ENCODE results near the gene TBX4.
"Not testable (repeated sequence)": the region's sequence is repeated elsewhere in the genome, so short reads cannot be mapped to it uniquely, and the experiment has no call there.

TBX4 gene

DNA sequence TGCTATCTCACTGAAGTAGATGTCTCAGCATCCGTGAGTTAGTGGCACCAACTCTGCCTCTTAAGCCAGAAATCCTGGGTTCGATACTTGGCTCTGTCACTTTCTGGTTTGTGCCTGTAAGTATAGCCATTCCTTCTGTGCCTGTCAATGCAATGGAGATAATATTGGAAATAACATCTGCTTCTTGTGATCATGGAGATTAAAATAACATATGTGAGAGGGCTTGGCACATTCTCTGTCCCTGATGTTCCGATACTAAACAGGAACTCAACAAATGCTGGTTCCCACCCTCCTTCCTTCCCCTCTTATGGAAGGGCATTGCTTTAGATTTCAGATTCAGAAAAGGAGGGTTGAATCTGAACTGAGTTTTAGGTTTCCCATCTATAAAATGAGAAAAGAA, 39.8 kb downstream of the TBX4 start:
- intact Hi-C loops (cut with DNase I) = no loop called here
- DNase-seq = no peak

DNA sequence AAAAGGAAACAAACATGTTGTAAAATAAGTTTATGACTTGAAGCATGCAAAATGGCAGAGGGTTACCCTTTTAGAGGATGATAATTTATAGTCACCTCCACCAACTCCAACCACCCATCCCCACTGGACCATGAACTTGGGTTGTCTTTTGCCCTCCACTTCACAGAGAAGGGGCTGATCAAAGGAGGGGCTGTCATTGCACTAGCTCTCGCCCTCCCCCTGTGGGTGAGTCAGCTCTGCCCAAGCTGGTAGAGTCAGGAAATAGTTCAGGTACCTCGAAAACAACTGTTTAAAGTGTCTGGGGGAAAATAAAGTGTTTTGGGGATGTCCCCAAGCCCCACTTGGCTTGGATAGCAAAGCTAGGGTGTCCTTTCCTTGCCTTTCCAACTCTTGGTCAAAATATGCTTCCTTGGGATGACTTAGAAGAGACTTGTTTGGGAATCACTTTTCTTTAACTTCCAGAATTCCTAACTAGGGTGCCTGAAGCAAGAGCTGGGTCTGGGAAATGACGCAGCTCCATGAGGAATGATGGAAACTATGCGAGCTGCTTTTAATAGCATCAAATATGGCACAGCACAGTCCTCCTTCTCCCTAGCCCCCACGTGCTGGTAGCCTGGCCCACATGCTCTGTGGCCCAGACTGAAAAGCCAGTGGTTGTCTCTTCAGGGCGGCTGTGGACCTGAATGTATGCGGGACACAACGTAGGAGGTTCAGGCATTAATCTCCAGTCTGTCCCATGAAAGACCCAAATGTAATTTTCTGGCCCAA, 40.7 kb downstream of the TBX4 start:
- no peak for DNase-seq
- intact Hi-C loops (cut with DNase I) = no loop called here

DNA sequence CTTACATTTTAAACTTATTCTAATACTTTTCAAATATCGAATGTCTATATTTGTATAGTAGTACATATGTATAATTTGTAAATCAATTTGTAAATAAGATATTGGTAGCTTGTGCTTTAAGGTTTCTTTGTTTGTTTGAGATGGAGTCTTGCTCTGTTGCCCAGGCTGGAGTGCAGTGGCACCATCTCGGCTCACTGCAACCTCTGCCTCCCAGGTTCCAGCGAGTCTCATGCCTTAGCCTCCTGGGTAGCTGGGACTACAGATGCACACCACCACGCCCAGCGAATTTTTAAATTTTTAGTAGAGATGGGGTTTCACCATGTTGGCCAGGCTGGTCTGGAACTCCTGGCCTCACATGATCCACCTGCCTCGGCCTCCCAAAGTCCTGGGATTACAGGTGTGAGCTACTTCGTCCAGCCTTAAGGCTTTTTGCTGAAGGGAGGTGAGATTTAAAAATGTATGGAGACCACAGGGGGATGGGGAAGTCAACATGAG, 41.7 kb downstream of the TBX4 start:
- intact Hi-C loops (cut with DNase I); DNase-seq: not testable (repeated sequence)

DNA sequence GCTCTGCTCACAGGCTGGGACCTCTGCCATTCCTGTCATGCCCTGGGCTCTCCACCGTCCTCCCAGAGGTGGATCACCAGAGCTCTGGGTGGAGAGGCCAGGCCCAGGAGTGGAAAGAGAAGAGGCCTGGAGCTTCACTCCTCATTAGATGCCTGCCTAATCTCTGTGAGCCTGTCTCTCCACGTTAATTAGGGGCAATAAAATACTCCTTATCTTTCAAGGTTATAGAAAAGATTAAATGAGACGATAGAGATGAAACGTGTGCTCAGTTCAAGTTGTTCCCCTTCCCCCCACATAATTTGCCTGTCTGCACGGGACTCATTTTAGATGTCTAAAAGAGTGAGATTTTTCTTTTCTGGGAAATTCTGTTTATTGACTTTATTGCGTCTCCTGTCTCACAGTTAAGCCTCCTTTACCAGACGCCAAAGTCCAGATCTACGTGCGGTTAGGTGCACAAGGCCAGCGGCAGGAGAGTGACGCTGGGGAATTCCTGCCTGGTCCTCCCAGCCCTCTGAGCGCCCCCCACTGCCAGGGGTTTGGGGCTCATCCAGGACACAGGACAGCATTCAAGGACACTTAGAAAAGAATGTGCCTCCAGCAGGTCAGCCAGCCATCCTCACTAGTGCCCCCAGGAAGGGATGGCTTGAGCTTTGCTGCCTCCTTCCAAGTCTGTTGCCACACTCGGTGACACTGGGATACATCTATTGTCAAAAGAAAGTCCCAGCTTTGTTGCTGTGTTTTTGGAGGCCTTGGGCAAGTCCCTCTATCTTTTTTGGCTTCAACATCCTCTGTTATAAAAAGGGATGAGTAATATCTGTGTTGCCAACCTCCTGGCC, 42.3 kb downstream of the TBX4 start:
- intact Hi-C loops (cut with DNase I) = no loop called here
- DNase-seq = no peak

DNA sequence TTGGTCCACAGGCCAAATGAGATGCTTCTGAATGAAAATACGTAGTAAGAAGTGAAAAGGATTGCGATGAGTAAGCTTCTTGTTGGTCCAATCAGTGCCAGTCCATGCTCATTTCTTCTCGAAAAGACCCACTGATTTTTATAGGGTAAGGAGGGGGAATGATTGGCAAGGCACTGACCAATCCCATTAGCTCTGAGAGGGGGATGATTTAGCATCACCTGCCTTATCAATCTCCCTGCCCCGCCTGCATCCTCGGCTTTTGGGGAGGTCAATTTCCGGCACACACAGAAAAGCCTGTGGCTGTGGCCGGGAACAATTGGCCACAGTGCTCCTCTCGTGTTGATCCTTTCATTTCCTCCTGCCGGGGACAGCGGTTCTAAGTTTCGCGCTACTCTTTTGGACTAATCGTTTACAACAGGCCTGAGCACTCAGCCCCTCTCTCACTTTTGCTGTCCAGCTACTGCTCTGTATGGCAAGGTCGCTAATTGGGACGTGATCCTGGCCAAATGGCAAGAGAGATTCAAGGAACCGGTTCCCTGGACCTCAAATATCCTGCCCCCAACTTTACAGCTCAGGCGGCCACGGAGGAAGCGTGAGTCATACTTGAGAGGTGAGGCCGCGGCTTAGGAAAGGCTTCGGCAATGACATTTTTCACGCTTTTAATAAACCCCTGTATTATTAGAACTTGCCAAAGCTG, 43.1 kb downstream of the TBX4 start:
- no peak for DNase-seq
- intact Hi-C loops (cut with DNase I) = no loop called here

DNA sequence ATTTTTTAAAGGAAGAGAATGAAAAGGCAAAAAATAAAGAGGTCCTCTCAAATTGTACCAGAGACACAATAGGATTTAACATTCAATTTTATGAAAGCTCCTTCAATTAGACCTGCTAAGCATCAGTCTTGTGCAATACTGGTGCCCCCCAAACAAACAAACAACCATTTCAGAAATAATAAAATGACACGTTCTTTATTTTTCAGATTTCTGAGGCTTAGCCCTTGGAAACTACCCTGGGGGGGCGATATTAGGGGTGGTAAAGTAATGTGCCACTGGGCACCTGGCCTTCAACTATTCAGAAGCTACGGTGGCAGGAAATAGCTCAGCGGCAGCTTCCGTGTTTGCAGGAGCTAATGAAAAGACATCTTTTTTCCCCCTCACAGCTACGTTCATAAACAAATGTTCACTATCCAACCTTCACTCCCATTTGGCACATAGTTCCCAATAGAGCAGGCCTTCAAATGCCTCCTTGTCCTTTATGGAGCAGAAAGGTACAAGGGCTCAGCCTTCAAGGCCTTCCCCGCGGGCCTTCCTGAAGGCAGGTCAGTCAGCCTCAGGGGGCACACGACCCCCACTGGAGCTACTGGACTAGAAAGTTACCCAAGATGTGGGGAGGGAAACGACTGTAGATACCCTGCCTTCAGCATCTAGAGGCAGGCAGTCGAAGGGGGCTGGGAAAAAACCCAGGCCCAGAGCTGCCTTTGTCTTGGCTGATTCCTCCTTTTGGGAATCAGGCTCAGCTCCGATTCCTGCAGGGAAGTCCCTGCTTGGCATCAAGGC, 44.1 kb downstream of the TBX4 start:
- DNase-seq = no peak
- intact Hi-C loops (cut with DNase I) = no loop called here

DNA sequence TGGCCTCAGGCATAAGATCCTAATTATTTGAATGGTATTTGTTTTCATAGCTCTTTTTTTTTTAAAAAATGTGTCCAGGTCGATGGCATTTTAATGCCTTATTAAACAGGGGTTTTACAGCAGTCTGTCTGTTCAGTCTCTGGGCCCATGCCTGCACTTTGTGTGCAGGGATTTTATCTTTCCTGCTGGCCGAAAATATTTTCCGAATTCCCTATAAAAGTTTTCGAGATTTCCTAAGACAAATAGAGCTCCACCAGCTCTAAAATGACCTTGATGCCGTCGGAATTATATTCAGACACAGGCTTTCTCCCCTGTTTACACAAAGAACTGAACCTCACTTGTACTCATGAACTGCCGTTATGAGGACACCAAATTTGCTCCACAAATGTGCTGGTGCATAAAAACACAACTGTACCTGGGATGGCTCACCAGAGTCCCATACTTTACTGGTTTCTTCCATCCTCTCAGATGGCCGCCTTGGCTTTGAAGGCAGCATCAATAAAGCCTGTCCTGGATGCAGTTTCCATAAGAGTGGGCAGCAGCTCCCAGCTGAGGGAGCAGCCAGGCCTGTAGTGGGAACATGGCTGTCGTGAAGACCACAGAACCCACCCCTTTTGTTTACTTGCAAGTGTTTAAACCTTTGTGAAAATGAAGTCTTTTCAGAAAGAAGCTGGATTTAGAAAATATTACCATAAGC, 44.9 kb downstream of the TBX4 start:
- intact Hi-C loops (cut with DNase I) = no loop called here
- no peak for DNase-seq

DNA sequence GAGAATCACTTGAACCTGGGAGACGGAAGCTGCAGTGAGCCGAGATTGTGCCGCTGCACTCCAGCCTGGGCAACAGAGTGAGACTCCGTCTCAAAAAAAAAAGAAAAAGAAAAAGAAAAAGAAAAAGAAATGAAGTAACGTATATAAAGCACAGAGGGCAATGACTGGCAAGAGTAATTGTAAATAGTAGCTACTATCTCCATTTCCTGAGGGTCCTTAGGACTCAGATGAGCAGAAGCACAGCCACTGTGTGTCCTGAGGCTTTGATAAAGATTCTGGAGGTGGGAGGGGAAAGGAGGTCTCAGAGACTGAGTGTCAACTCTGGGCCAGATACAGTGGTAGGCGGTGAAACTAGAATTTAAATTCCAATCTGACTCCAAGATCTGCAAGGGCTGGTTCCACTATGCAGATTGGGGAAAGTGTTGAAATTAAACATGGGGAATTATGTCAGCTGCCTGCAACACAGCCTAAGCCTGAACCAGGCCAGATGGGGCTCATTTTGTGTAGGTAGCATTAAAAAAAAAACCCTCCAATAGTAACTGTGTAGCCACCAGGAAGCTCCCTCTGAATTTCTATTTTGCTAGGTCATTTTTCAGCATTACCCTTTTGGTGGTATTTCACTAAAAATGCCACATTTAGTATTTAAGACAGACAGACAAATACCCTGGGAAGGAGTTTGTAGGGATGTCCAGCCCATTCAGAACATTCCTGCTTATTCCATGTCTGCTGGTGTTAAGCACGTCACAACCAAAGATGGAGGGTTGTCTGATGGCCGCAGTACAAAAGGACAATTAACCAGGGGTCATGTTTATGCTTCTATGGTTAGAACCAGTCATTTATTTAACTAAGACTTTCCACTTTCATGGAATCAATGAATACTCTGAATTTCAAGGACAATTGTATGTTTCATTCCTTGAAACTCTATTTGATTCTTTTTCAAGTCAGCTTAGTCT, 46.1 kb downstream of the TBX4 start:
- DNase-seq = no peak
- intact Hi-C loops (cut with DNase I) = no loop called here

DNA sequence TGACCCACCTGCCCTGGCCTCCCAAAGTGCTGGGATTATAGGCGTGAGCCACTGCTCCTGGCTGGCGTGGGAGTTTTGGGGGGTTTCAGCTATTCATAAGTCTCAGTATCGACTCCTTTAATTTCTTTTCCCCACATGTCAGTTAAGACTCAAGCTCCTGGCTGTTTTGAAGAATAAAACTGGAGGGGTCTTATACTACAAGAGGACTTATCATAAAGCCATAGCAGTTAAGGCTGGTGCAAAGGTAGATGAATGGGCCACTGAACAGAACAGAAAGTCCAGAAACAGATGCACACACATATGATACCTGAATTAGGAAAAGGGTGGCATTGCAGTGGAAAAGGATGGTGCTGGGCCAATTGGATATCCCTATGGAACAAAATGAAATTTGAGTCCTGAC, 47.4 kb downstream of the TBX4 start:
- DNase-seq = no peak
- intact Hi-C loops (cut with DNase I) = no loop called here

DNA sequence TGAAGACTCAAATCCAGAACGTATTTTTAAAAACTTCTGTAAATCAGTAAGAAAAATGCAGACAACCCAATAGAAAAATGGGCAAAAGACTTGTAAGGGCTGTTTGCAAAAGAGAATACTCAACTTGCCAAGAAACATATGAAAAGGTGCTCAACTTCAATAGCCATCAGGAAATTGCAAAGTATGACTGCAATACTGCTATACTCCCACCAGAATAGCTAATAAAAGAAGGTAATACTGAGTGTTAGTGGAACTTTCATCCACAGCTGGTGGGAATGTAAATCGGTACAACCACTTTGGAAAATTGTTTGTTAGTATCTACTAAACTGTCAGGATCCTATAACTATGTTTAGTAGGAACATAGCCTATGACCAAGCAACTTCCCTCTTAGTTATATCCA, 48.1 kb downstream of the TBX4 start:
- intact Hi-C loops (cut with DNase I) = no loop called here
- no peak for DNase-seq

DNA sequence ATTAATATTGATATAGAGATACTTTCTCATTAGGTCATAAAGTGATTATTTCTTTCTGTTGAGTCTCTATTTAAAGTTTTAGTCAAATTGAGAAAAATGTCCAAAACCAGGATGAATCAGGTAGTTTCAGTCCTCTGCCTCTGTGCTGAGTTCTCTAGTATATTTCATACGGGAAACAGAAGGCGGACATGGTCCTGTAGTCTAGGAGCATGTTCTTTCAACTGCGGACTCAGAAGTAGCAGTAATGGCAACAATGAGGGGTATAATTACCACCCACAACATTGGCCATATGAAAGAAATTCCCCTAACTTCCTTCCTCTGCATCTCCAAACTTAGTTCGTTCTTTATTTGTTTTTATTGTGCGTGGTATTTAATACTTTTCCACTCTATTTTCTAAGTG, 50.1 kb downstream of the TBX4 start:
- no peak for DNase-seq
- intact Hi-C loops (cut with DNase I) = no loop called here

DNA sequence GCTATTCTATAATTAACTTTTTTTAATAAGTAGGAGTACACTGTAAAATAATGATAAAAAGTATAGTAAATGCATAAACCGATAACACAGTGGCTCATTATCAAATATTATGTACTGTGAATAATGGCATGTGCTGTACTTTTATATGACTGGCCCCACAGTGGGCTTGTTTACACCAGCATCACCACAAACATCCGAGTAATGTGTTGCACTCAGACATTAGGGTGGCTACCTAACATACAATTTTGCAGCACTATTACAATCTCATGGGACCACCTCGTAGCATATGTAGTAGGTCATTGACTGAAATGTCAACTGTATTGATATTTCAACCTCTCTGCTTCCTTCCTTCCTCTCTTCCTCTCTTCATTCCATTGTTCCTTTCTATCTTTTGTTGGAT, 51.7 kb downstream of the TBX4 start:
- no peak for DNase-seq
- intact Hi-C loops (cut with DNase I) = no loop called here

DNA sequence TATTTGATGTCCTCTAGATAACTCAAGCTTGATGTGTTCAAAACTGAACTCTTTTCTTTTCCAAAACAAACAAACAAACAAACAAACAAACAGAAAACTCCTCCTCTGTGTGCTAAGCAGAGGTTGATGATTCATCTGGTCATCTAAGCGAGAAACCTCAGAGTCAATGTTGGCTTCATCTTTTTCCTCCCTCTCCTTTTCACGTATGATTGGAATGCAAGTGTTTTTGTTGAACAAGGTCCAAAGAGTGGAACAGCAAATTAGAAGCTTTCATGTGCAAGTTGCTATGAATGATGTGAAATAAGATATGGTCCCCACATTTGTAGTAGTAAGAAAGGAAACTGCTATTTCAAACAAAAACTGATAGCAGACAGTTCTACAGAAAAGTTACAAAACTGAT, 52.5 kb downstream of the TBX4 start:
- no peak for DNase-seq
- intact Hi-C loops (cut with DNase I) = no loop called here

DNA sequence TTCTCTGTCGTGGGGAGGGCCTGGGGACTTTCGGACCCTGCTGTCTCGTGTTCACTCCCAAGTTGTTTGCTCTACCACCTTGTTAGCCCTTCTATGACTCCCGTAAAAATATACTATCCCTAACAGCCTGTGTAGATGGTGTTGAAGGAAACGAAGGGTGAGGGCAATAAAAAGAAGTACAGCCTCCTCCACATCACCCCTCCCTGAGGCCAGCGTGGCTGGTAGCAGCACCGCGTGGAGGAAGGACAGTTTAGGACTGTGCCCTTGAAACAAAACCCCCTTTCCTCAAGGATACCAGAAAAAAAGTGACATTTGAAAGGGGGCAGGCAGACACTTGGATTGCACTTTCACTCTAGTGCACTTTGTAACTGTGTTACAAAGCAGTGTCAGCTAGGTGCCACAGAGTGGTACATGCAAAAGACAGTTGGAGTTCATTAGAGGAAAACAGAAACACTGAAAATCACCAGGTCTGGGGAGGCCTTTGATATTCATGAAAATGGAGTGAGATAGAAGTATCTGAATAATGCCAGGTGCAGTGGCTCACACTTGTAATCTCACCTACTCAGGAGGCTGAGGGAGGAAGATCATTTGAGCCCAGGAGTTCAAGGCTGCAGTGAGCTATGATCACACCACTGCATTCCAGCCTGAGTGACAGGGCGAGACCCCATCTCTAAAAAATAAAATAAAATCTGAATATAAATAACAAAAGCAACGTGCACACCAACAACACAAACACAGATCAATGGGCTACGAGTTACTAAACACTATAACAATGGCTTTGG, 53.8 kb downstream of the TBX4 start:
- DNase-seq = no peak
- intact Hi-C loops (cut with DNase I) = no loop called here

DNA sequence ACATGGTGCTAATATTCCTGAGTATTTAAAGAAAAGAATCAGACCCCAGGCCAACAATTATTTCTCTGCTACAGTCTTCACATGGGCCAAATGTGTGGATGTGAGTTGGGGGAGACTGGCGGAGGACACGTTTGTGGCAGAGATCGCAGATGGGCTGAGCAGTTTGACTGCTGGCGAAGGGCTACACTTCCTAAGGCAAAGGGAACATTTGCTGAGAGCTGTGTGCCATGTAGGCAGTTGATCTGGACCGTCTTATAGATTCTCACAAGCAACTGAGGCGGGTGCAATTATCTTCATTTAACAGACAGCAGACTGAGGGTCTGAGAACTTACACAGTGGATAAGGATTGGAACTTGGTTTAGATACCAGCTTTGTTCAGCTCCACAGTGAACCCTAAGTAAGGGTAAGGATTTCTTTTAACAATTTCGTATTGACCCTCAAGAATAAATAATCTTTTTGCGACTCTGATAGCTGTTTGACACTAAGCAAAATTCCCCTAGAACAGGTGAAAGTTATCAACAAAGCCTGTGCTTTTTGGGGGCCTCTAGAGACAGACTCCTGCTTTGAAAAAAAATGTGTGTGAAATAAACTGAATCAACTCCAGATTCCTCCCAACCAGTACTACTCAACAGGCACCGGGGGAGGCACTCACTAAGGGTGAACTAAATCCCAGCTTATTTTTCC, 55.3 kb downstream of the TBX4 start:
- intact Hi-C loops (cut with DNase I) = no loop called here
- no peak for DNase-seq

DNA sequence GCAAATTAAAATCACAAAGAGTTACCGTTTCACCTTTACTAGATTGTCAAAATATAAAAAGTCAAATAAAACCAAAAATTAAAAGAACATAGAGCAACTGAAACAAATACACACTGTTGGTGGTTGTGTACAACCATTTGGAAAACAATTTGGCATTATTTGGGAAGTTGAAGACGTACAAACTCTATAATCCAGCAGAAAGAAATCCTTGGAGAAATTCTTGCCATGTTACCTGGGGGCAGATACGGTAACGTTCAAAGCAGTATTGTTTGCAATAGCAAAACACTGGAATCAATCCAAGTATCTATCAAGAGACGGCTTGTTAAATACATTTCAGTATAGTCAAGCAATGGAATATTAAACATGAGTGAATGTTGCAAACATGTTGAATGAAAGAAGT, 56.7 kb downstream of the TBX4 start:
- intact Hi-C loops (cut with DNase I) = no loop called here
- DNase-seq = no peak

DNA sequence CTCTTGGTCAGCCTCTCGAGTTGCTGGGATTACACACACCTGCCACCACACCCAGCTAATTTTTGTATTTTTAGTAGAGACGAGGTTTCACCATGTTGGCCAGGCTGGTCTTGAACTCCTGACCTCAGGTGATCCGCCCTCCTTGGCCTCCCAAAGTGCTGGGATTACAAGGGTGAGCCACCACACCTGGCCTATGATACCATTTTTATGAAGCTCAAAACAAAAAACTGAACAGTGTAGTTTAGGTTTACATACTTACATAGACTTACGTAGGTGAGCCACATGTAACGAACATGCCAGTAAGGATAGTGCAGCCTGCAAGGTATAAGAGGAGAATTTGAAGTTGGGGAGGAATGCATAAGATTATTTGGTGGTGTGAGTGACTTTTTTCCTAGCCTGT, 57.2 kb downstream of the TBX4 start:
- intact Hi-C loops (cut with DNase I) = not testable (repeated sequence)

More for the DNA sequence above, 57.2 kb downstream of the TBX4 start:
- not testable (repeated sequence) for DNase-seq

Data from posterior cingulate gyrus (tissue), 11 donors.